DOHH2 (cell line): ENCODE data around the gene CCDC88C.
A peak's percentile ranks its signal among the peaks of the same experiment; 100 is the strongest.

Source experiments
- H3F3A ChIP-seq: fragments of 200-600 bp; sonication (generic), shearing (Covaris generic); 2 replicates; pipeline ENCODE4 v1.6.0; 2016; ENCODE audit warnings: antibody characterized with exemption, mild to moderate bottlenecking; ENCODE audit not compliant: control insufficient read depth, insufficient read depth
- H3K27ac ChIP-seq: fragments of 200-600 bp; sonication (generic); 2 replicates; pipeline ENCODE4 v1.5.1; 2014; ENCODE audit warnings: low read depth, mild to moderate bottlenecking, low read length, moderate library complexity
- H3K27me3 ChIP-seq: fragments of 200-600 bp; sonication (generic); 2 replicates; pipeline ENCODE4 v1.6.1; 2014; ENCODE audit warnings: mild to moderate bottlenecking, low read length, mixed read lengths; ENCODE audit not compliant: control insufficient read depth
- H3K36me3 ChIP-seq: fragments of 200-600 bp; sonication (generic); 2 replicates; pipeline ENCODE4 v1.6.1; 2014; ENCODE audit warnings: mild to moderate bottlenecking, low read length, moderate library complexity, mixed read lengths; ENCODE audit not compliant: control insufficient read depth
- H3K4me1 ChIP-seq: fragments of 200-600 bp; sonication (generic); 2 replicates; pipeline ENCODE4 v1.6.1; 2014; ENCODE audit warnings: mild to moderate bottlenecking, low read length, mixed read lengths; ENCODE audit not compliant: control insufficient read depth
- H3K4me2 ChIP-seq: fragments of 200-600 bp; sonication (generic); 2 replicates; pipeline ENCODE4 v1.6.0; 2014; ENCODE audit warnings: mild to moderate bottlenecking, low read length, moderate library complexity
- H3K4me3 ChIP-seq: fragments of 200-600 bp; sonication (generic); 2 replicates; pipeline ENCODE4 v1.5.1; 2014; ENCODE audit warnings: mild to moderate bottlenecking, low read length, mixed read lengths
- H3K79me2 ChIP-seq: fragments of 200-600 bp; sonication (generic); 2 replicates; pipeline ENCODE4 v1.6.1; 2014; ENCODE audit warnings: mild to moderate bottlenecking, low read length, mixed read lengths; ENCODE audit not compliant: control insufficient read depth
- H3K9me2 ChIP-seq: fragments of 200-600 bp; sonication (generic); replicated peaks from 2 replicates; pipeline ENCODE4 v1.6.1; 2014; ENCODE audit warnings: mild to moderate bottlenecking, low read length, mixed read lengths; ENCODE audit not compliant: control insufficient read depth
- H3K9me3 ChIP-seq: fragments of 200-600 bp; sonication (generic); 2 replicates; pipeline ENCODE4 v1.6.1; 2014; ENCODE audit warnings: antibody characterized with exemption, low read length, mixed read lengths; ENCODE audit not compliant: control insufficient read depth, insufficient read depth
- H4K20me1 ChIP-seq: fragments of 200-600 bp; sonication (generic); 2 replicates; pipeline ENCODE4 v1.6.0; 2014; ENCODE audit warnings: low read depth, mild to moderate bottlenecking, antibody characterized with exemption, low read length, moderate library complexity; ENCODE audit not compliant: control insufficient read depth, insufficient read depth
- CTCF ChIP-seq: fragments of 200-600 bp; sonication (generic); IDR thresholded peaks from one replicate; pipeline ENCODE4 v1.5.1; 2014; ENCODE audit warnings: antibody characterized with exemption, mild to moderate bottlenecking, low read depth, low read length; ENCODE audit not compliant: poor library complexity, severe bottlenecking
- EZH2phosphoT487 ChIP-seq: fragments of 200-600 bp; sonication (generic); IDR thresholded peaks from 2 replicates; pipeline ENCODE4 v1.6.1; 2017; ENCODE audit warnings: borderline replicate concordance, mild to moderate bottlenecking, antibody characterized with exemption, low read length, moderate library complexity, mixed read lengths

Gene CCDC88C

GRCh38 chr14:91263329-91263728 is 154.3 kb downstream of the CCDC88C start:
- Histone ChIP-seq H3K9me3 (no peaks in the 10 kb centered on the region), H3K4me2 (no peak overlapping the region), H3K36me3 (peaks cover 2% of the 10 kb centered on the region; the same call in 1 of the 2 replicates), H3K27me3 (peaks cover 8% of the 10 kb centered on the region; the same call in 1 of the 2 replicates), H3K9me2 (no peaks in the 10 kb centered on the region), H3K4me1 (peaks cover 50% of the 10 kb centered on the region), H3K27ac (no peak overlapping the region), H3F3A (peaks cover 17% of the 10 kb centered on the region), H3K4me3 (no peak overlapping the region), H3K79me2 (no peaks in the 10 kb centered on the region), H4K20me1 (no peaks in the 10 kb centered on the region)
- TF ChIP-seq EZH2phosphoT487 (no peak), CTCF (no peak)

GRCh38 chr14:91261986-91262549 is 155.6 kb downstream of the CCDC88C start:
- H3K79me2 ChIP-seq: no peaks in the 10 kb centered on the region
- peaks cover 19% of the 10 kb centered on the region for H3F3A ChIP-seq
- H3K36me3 ChIP-seq: no peaks in the 10 kb centered on the region
- peaks cover 8% of the 10 kb centered on the region; the same call in 1 of the 2 replicates for H3K27me3 ChIP-seq
- no peak overlapping the region for H3K4me3 ChIP-seq
- H3K27ac ChIP-seq: no peak overlapping the region
- no peaks in the 10 kb centered on the region for H4K20me1 ChIP-seq
- TF ChIP-seq EZH2phosphoT487 (no peak), CTCF (no peak)
- peaks cover 63% of the 10 kb centered on the region for H3K4me1 ChIP-seq
- H3K9me2 ChIP-seq: no peaks in the 10 kb centered on the region
- H3K9me3 ChIP-seq: no peaks in the 10 kb centered on the region
- 0 out of 2 replicates have a peak overlapping the region, but pooled peaks have one; percentile 23 for H3K4me2 ChIP-seq

- peaks cover 13% of the 10 kb centered on the region for H3F3A ChIP-seq
- H3K4me2 ChIP-seq: peak overlapping the region; percentile 26
- H3K36me3 ChIP-seq: no peaks in the 10 kb centered on the region
- no peaks in the 10 kb centered on the region for H4K20me1 ChIP-seq
- TF ChIP-seq CTCF (no peak), EZH2phosphoT487 (no peak)
- H3K9me2 ChIP-seq: no peaks in the 10 kb centered on the region
- H3K27me3 ChIP-seq: peaks cover 8% of the 10 kb centered on the region; the same call in 1 of the 2 replicates
- H3K79me2 ChIP-seq: no peaks in the 10 kb centered on the region
- no peak overlapping the region for H3K4me3 ChIP-seq
- no peaks in the 10 kb centered on the region for H3K9me3 ChIP-seq
- peaks cover 70% of the 10 kb centered on the region for H3K4me1 ChIP-seq
- 0 out of 2 replicates have a peak overlapping the region, but pooled peaks have one; percentile 4 for H3K27ac ChIP-seq
Measured at GRCh38 chr14:91261115-91261514, 156.5 kb downstream of the CCDC88C start.
